ENCODE measurements around the gene NBR1.
"Not testable (repeated sequence)": the region's sequence is repeated elsewhere in the genome, so short reads cannot be mapped to it uniquely, and the experiment has no call there.

Gene NBR1

GRCh38 chr17:43216369-43216761 is 45.4 kb downstream of the NBR1 start:
- no peak for DNase-seq (ENCODE audit: low spot score)

GRCh38 chr17:43216762-43217613 is 46.0 kb downstream of the NBR1 start:
- DNase-seq (ENCODE audit: low spot score): no peak

- no peak for DNase-seq (ENCODE audit: low spot score)
Measured at GRCh38 chr17:43217614-43218087, 46.6 kb downstream of the NBR1 start.

- DNase-seq (ENCODE audit: low spot score): no peak
Measured at GRCh38 chr17:43219001-43219400, 48.0 kb downstream of the NBR1 start.

- no peak for DNase-seq (ENCODE audit: low spot score)
Measured at GRCh38 chr17:43219746-43220380, 48.8 kb downstream of the NBR1 start.

- DNase-seq (ENCODE audit: low spot score): no peak
Measured at GRCh38 chr17:43220511-43221125, 49.6 kb downstream of the NBR1 start.

- DNase-seq (ENCODE audit: low spot score): no peak
Measured at GRCh38 chr17:43224146-43224705, 53.2 kb downstream of the NBR1 start.

GRCh38 chr17:43226393-43226792 is 55.4 kb downstream of the NBR1 start:
- DNase-seq (ENCODE audit: low spot score): no peak

GRCh38 chr17:43228020-43228782 is 57.2 kb downstream of the NBR1 start, which contains the start of gene CCDC200:
CCDC200 (minus strand) TSS chr17:43228623; CDS start chr17:43228554, 69 bp downstream.
- DNase-seq (ENCODE audit: low spot score): not testable (repeated sequence)

GRCh38 chr17:43231205-43232020 is 60.4 kb downstream of the NBR1 start:
- DNase-seq (ENCODE audit: low spot score): not testable (repeated sequence)

GRCh38 chr17:43232021-43232699 is 61.1 kb downstream of the NBR1 start:
- DNase-seq (ENCODE audit: low spot score): peak; percentile 24

GRCh38 chr17:43233263-43233662 is 62.2 kb downstream of the NBR1 start:
- not testable (repeated sequence) for DNase-seq (ENCODE audit: low spot score)

- DNase-seq (ENCODE audit: low spot score): not testable (repeated sequence)
Measured at GRCh38 chr17:43233877-43234276, 62.9 kb downstream of the NBR1 start, which contains the start of gene RNU2-1. RNU2-1 (minus strand) TSS chr17:43233977.

- not testable (repeated sequence) for DNase-seq (ENCODE audit: low spot score)
Measured at GRCh38 chr17:43239597-43239996, 68.6 kb downstream of the NBR1 start.

GRCh38 chr17:43240596-43241352 is 69.8 kb downstream of the NBR1 start:
- DNase-seq (ENCODE audit: low spot score): not testable (repeated sequence)

- DNase-seq (ENCODE audit: low spot score): not testable (repeated sequence)
Measured at GRCh38 chr17:43246456-43246855, 75.4 kb downstream of the NBR1 start.
